ENCODE data around the gene PSD2.

Gene PSD2

DNA sequence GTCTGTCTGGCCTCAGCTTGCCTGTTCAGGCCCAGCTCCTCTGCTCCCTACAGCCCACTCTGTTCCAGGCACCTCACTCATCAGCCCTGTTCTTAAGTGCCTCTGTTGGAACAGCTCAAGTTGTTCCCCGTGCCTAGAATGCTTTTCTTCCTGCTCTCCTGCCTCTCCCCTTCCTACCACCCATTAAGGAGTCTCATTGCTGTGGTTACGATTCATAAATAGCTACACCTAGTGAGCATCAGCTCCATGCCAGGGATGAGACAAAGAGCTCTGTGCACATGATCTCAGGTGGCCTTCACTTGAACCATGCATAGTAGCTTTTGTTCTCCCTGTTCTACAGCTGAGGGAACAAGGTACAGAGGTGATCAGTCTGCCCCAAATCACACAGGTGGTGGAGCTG lies 54.3 kb downstream of the PSD2 start:
- Histone ChIP-seq H3K27me3 (ENCODE audit: low read depth, low read length) (0 out of 2 replicates have a peak, but pooled peaks cover 3% of the 10 kb centered on the region), H3K36me3 (replicated peaks; ENCODE audit: low read depth, low read length) (no peaks in the 10 kb centered on the region), H3K4me2 (ENCODE audit: low read length) (no peak overlapping the region), H2AFZ (ENCODE audit: low read depth, low read length) (no peak overlapping the region), H3K4me3 (ENCODE audit: low read length) (no peak overlapping the region), H3K9me3 (ENCODE audit: insufficient read depth, low read length) (no peaks in the 10 kb centered on the region), H3K27ac (ENCODE audit: low read length) (no peak overlapping the region), H4K20me1 (ENCODE audit: insufficient read depth, low read length) (no peaks in the 10 kb centered on the region), H3K79me2 (ENCODE audit: low read length) (no peaks in the 10 kb centered on the region), H3K9ac (ENCODE audit: low read length) (no peak overlapping the region), H3K4me1 (ENCODE audit: low read length) (no peaks in the 10 kb centered on the region)
- TF ChIP-seq, protein P1, sequence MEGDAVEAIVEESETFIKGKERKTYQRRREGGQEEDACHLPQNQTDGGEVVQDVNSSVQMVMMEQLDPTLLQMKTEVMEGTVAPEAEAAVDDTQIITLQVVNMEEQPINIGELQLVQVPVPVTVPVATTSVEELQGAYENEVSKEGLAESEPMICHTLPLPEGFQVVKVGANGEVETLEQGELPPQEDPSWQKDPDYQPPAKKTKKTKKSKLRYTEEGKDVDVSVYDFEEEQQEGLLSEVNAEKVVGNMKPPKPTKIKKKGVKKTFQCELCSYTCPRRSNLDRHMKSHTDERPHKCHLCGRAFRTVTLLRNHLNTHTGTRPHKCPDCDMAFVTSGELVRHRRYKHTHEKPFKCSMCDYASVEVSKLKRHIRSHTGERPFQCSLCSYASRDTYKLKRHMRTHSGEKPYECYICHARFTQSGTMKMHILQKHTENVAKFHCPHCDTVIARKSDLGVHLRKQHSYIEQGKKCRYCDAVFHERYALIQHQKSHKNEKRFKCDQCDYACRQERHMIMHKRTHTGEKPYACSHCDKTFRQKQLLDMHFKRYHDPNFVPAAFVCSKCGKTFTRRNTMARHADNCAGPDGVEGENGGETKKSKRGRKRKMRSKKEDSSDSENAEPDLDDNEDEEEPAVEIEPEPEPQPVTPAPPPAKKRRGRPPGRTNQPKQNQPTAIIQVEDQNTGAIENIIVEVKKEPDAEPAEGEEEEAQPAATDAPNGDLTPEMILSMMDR (IDR thresholded peaks at IDR 0.05; ENCODE audit: low read depth, low read length), result no peak
- TF ChIP-seq EZH2phosphoT487 (IDR thresholded peaks at IDR 0.05; ENCODE audit: low read depth), result no peak

DNA sequence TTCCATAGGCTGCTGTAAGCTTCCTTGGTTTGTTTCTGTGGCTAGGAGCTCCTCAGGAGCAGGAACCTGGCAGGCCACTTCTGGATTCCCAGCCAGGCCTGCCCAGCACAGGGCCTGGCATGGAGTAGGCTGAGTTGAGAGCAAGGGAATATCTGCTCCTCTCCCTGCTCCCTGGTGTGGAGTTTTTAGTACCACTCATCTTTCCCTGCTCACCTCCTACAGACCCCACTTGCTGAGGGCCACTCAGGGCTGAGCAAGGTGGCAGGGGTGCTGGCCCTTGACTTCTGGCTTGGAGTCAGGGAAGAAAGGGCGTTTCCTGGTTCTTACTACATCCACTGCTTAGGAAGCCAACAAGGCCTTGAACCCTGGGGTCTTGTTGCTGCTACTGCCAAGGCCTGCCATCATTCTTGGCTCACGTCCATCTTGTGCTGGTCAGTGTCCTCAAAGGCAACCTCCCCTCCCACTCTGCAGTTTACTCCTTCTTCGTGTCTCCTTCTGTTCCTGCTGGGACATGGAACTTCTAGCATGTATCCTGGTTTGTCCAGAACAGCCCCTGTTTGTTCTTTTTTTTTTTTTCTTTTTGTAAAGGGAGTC lies 54.9 kb downstream of the PSD2 start:
- Histone ChIP-seq H3K27ac (ENCODE audit: low read length) (no peak overlapping the region), H3K4me1 (ENCODE audit: low read length) (no peaks in the 10 kb centered on the region), H3K27me3 (ENCODE audit: low read depth, low read length) (0 out of 2 replicates have a peak, but pooled peaks cover 3% of the 10 kb centered on the region), H3K9me3 (ENCODE audit: insufficient read depth, low read length) (no peaks in the 10 kb centered on the region), H2AFZ (ENCODE audit: low read depth, low read length) (no peak overlapping the region), H3K9ac (ENCODE audit: low read length) (no peak overlapping the region), H4K20me1 (ENCODE audit: insufficient read depth, low read length) (no peaks in the 10 kb centered on the region), H3K79me2 (ENCODE audit: low read length) (no peaks in the 10 kb centered on the region), H3K4me3 (ENCODE audit: low read length) (no peak overlapping the region), H3K36me3 (replicated peaks; ENCODE audit: low read depth, low read length) (no peaks in the 10 kb centered on the region), H3K4me2 (ENCODE audit: low read length) (no peak overlapping the region)
- TF ChIP-seq, protein P1 (IDR thresholded peaks at IDR 0.05; ENCODE audit: low read depth, low read length), result no peak
- no peak for TF ChIP-seq EZH2phosphoT487 (IDR thresholded peaks at IDR 0.05; ENCODE audit: low read depth)

DNA sequence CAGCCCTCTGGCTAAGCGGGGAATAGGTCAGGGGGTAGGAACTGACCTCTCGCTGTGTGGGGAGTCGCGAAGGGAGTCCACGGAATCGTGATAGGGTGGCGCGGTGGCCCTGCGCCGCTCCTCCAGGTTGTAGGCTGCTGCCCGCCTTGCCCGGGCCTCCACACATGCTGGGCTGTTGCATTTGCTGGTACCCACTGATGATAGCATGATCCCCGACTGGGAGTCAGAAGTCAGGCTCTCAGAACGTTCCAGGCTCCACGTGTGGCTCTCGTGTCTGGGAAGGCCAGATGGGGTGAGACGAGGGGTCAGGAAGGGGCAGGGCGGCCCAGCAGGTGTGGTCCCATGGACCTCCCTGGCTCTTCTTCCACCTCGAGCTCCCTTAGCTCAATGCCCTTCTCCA lies 56.0 kb downstream of the PSD2 start:
- H3K4me1 ChIP-seq (ENCODE audit: low read length), result peaks cover 6% of the 10 kb centered on the region
- no peak for TF ChIP-seq EZH2phosphoT487 (IDR thresholded peaks at IDR 0.05; ENCODE audit: low read depth)
- TF ChIP-seq, protein P1 (IDR thresholded peaks at IDR 0.05; ENCODE audit: low read depth, low read length), result no peak
- no peak overlapping the region for H3K4me3 ChIP-seq (ENCODE audit: low read length)
- no peaks in the 10 kb centered on the region for H4K20me1 ChIP-seq (ENCODE audit: insufficient read depth, low read length)
- H3K27me3 ChIP-seq (ENCODE audit: low read depth, low read length), result 0 out of 2 replicates have a peak, but pooled peaks cover 3% of the 10 kb centered on the region
- no peak overlapping the region for H2AFZ ChIP-seq (ENCODE audit: low read depth, low read length)
- H3K79me2 ChIP-seq (ENCODE audit: low read length), result no peaks in the 10 kb centered on the region
- H3K4me2 ChIP-seq (ENCODE audit: low read length), result no peak overlapping the region
- H3K9ac ChIP-seq (ENCODE audit: low read length), result no peak overlapping the region
- no peak overlapping the region for H3K27ac ChIP-seq (ENCODE audit: low read length)
- no peaks in the 10 kb centered on the region for H3K36me3 ChIP-seq (replicated peaks; ENCODE audit: low read depth, low read length)
- no peaks in the 10 kb centered on the region for H3K9me3 ChIP-seq (ENCODE audit: insufficient read depth, low read length)

DNA sequence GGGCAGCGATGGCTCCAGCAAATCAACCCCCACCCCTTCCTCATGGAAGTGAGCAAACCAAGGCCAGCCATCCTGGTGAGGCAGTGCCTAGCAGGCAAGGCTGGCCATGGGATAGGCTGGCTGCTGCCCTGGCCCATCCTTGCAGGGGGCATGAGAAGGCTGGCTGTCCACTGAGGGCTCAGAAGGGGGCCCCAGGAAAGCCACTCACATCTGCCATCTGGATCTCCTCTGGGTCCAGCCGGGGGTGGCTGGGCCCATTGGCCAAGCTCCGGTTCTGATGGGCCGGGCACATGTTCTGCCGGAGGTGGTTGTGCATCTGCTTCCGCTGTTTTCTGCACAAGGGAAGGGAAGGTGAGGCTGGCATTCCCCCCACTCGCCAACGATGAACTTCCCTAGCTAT lies 57.1 kb downstream of the PSD2 start:
- Histone ChIP-seq H3K9ac (ENCODE audit: low read length) (no peak overlapping the region), H2AFZ (ENCODE audit: low read depth, low read length) (no peak overlapping the region), H3K27ac (ENCODE audit: low read length) (no peak overlapping the region), H3K9me3 (ENCODE audit: insufficient read depth, low read length) (no peaks in the 10 kb centered on the region), H3K36me3 (replicated peaks; ENCODE audit: low read depth, low read length) (no peaks in the 10 kb centered on the region), H3K4me1 (ENCODE audit: low read length) (peaks cover 6% of the 10 kb centered on the region), H3K79me2 (ENCODE audit: low read length) (no peaks in the 10 kb centered on the region), H4K20me1 (ENCODE audit: insufficient read depth, low read length) (no peaks in the 10 kb centered on the region), H3K4me3 (ENCODE audit: low read length) (no peak overlapping the region), H3K4me2 (ENCODE audit: low read length) (no peak overlapping the region), H3K27me3 (ENCODE audit: low read depth, low read length) (no peaks in the 10 kb centered on the region)
- TF ChIP-seq, protein P1 (IDR thresholded peaks at IDR 0.05; ENCODE audit: low read depth, low read length), result no peak
- no peak for TF ChIP-seq EZH2phosphoT487 (IDR thresholded peaks at IDR 0.05; ENCODE audit: low read depth)

All from OCI-LY3 (cell line).